CD14-positive monocyte (primary cell): ENCODE results near the gene ARHGEF10L. TPM values are rescaled to one million over a fixed set of nuclear protein-coding genes. Genes with fewer than 3 reads are reported as not detected.

ENCODE experiments used
- DNase-seq, 3 donors: peaks; one replicate each; pipeline ENCODE4 v3.0.0-alpha.2; 2011 to 2022
- H2AFZ ChIP-seq: 2 replicates; pipeline ENCODE4 v1.6.0; 2012; ENCODE audit warnings: mild to moderate bottlenecking, low read depth, low read length, inconsistent platforms; ENCODE audit not compliant: insufficient read depth, poor library complexity, severe bottlenecking
- H3K27ac ChIP-seq, 2 donors: 1 replicate in 1 of 2; 2 replicates in 1 of 2; pipeline ENCODE4 v1.5.1; 2012 to 2013; ENCODE audit warnings: low read length in 2 of 2, control low read depth in 1 of 2, inconsistent platforms in 1 of 2, low read depth in 1 of 2, mild to moderate bottlenecking in 1 of 2
- H3K27me3 ChIP-seq, 2 donors: one replicate each; pipeline versions ENCODE4 v1.6.0 to v1.6.1; 2011 to 2013; ENCODE audit warnings: low read length in 2 of 2; ENCODE audit not compliant: control insufficient read depth in 2 of 2, insufficient read depth in 2 of 2
- H3K36me3 ChIP-seq, 2 donors: replicated peaks in 1 of 2; 1 replicate in 1 of 2; 2 replicates in 1 of 2; pipeline versions ENCODE4 v1.5.1 to v1.6.1; 2012 to 2013; ENCODE audit warnings: low read length in 2 of 2, control low read depth in 1 of 2, inconsistent platforms in 1 of 2, mild to moderate bottlenecking in 1 of 2; ENCODE audit not compliant: insufficient read depth in 2 of 2, control insufficient read depth in 1 of 2
- H3K4me1 ChIP-seq, 2 donors: 1 replicate in 1 of 2; 2 replicates in 1 of 2; pipeline versions ENCODE4 v1.5.1 to v1.6.1; 2012 to 2013; ENCODE audit warnings: low read length in 2 of 2, control low read depth in 1 of 2, inconsistent platforms in 1 of 2, mild to moderate bottlenecking in 1 of 2, moderate library complexity in 1 of 2; ENCODE audit not compliant: insufficient read depth in 2 of 2, control insufficient read depth in 1 of 2
- H3K4me2 ChIP-seq: replicated peaks from 2 replicates; pipeline ENCODE3; 2012; ENCODE audit warnings: low read length, moderate library complexity, mild to moderate bottlenecking; ENCODE audit not compliant: poor library complexity, severe bottlenecking; ENCODE audit errors: extremely low read depth
- H3K4me3 ChIP-seq, 3 experiments: fragments of 200-600 bp in 1 of 3; sonication (generic) in 1 of 3; replicated peaks in 1 of 3; 1 replicate in 2 of 3; 2 replicates in 1 of 3; pipeline ENCODE4 v1.5.1; 2011 to 2013; ENCODE audit warnings: low read length in 3 of 3, mild to moderate bottlenecking in 3 of 3, control low read depth in 2 of 3, low read depth in 2 of 3, inconsistent platforms in 1 of 3, moderate library complexity in 1 of 3
- H3K79me2 ChIP-seq: 2 replicates; pipeline ENCODE4 v1.6.0; 2012; ENCODE audit warnings: mild to moderate bottlenecking, control low read depth, inconsistent platforms, low read length, moderate library complexity; ENCODE audit not compliant: insufficient read depth
- H3K9ac ChIP-seq: 2 replicates; pipeline ENCODE4 v1.6.0; 2017; ENCODE audit warnings: low read length, mild to moderate bottlenecking; ENCODE audit not compliant: insufficient read depth, poor library complexity, severe bottlenecking
- H3K9me3 ChIP-seq, 2 donors: replicated peaks in 1 of 2; 1 replicate in 1 of 2; 2 replicates in 1 of 2; pipeline versions ENCODE4 v1.5.1 to v1.6.1; 2012 to 2013; ENCODE audit warnings: low read length in 2 of 2, control low read depth in 1 of 2; ENCODE audit not compliant: control insufficient read depth in 1 of 2, insufficient read depth in 1 of 2
- H4K20me1 ChIP-seq: 2 replicates; pipeline ENCODE4 v1.6.0; 2012; ENCODE audit warnings: mild to moderate bottlenecking, low read length, control low read depth, moderate library complexity; ENCODE audit not compliant: insufficient read depth
- H3K27ac Mint-ChIP-seq, 7 donors: one replicate each; pipeline ENCODE4 v1.8.0; 2020; ENCODE audit warnings: mild to moderate bottlenecking in 7 of 7, mixed read lengths in 7 of 7, moderate library complexity in 6 of 7, inconsistent platforms in 2 of 7
- H3K27me3 Mint-ChIP-seq, 3 donors: one replicate each; pipeline ENCODE4 v1.8.0; 2021 to 2022; ENCODE audit warnings: low read depth in 3 of 3, mild to moderate bottlenecking in 3 of 3, mixed read lengths in 3 of 3, moderate library complexity in 3 of 3, inconsistent platforms in 1 of 3
- H3K36me3 Mint-ChIP-seq, 2 donors: one replicate each; pipeline ENCODE4 v1.8.0; 2020; ENCODE audit warnings: mixed read lengths in 2 of 2, inconsistent platforms in 1 of 2, mild to moderate bottlenecking in 1 of 2
- H3K4me1 Mint-ChIP-seq: one replicate; pipeline ENCODE4 v1.8.0; 2020; ENCODE audit warnings: mild to moderate bottlenecking, mixed read lengths
- H3K4me3 Mint-ChIP-seq, 2 donors: one replicate each; pipeline ENCODE4 v1.8.0; 2020; ENCODE audit warnings: mild to moderate bottlenecking in 2 of 2, mixed read lengths in 2 of 2, moderate library complexity in 1 of 2
- H3K9me3 Mint-ChIP-seq, 7 donors: one replicate each; pipeline ENCODE4 v1.8.0; 2020 to 2022; ENCODE audit warnings: mixed read lengths in 7 of 7, mild to moderate bottlenecking in 6 of 7, moderate library complexity in 6 of 7, inconsistent platforms in 2 of 7
- CTCF ChIP-seq: fragments of 200-600 bp; IDR thresholded peaks from one replicate; pipeline ENCODE4 v1.8.0; 2022; ENCODE audit warnings: antibody characterized with exemption, mild to moderate bottlenecking
- WGBS: methylation state at CpG from one replicate; pipeline ENCODE4 v1.1.5; 2013; ENCODE audit warnings: missing lambda C conversion rate; ENCODE audit not compliant: insufficient coverage; 5-methylcytosine and 5-hydroxymethylcytosine counted together
- intact Hi-C, 2 donors: fragments of 100-400 bp; cut with micrococcal nuclease; formaldehyde crosslinking; loops; one replicate each; pipeline versions ENCODE4 v1.15.0 to v1.15.1; 2023
- polyA plus RNA-seq, 3 donors: library from polyadenylated mRNA; depleted of rRNA in 1 of 3; unstranded in 2 of 3; stranded (reverse) in 1 of 3; fragments of 300-500 nt in 2 of 3; fragments of >200 nt in 1 of 3; fragmentation: Illumina TruSeq in 2 of 3; gene quantifications; 1 replicate in 2 of 3; 2 replicates in 1 of 3; pipeline ENCODE4 v1.2.3, GENCODE V29; 2012 to 2021

ARHGEF10L gene
- polyA plus RNA-seq, 3 donors, result 20.7 to 95.7 (median 23.7) TPM

GRCh38 chr1:17515902-17516301 is 23.6 kb upstream of the ARHGEF10L start:
- Histone ChIP-seq H2AFZ (peak overlapping the region; percentile 59), H3K9me3 (no peaks in the 10 kb centered on the region), H4K20me1 (no peaks in the 10 kb centered on the region), H3K9ac (no peak overlapping the region), H3K36me3 (no peaks in the 10 kb centered on the region), H3K27ac (no peak overlapping the region), H3K4me1 (peaks cover 8 to 10% of the 10 kb centered on the region in 2 donors), H3K79me2 (no peaks in the 10 kb centered on the region), H3K27me3 (peaks cover 0 to 9% of the 10 kb centered on the region in 2 donors), H3K4me3 (no peak overlapping the region), H3K4me2 (no peak overlapping the region)
- Mint-ChIP-seq H3K4me1 (peaks cover 13% of the 10 kb centered on the region), H3K9me3 (peaks cover 0 to 3% (median 0%) of the 10 kb centered on the region in 7 donors), H3K36me3 (no peaks in the 10 kb centered on the region), H3K27ac (no peak overlapping the region), H3K27me3 (peaks cover 19 to 55% (median 31%) of the 10 kb centered on the region in 3 donors), H3K4me3 (no peak overlapping the region)
- no peak for TF ChIP-seq CTCF
- no peak for DNase-seq
- WGBS, result 67% methylated on average over 1 of the region's 5 CpGs
- intact Hi-C loops, result no loop called here

GRCh38 chr1:17516303-17517214 is 22.9 kb upstream of the ARHGEF10L start:
- DNase-seq, result no peak
- Histone ChIP-seq H3K4me3 (no peak overlapping the region), H2AFZ (peak overlapping the region; percentile 59), H3K27me3 (peaks cover 0 to 12% of the 10 kb centered on the region in 2 donors), H3K36me3 (no peaks in the 10 kb centered on the region), H3K4me2 (no peak overlapping the region), H3K9me3 (no peaks in the 10 kb centered on the region), H3K4me1 (peaks cover 8 to 10% of the 10 kb centered on the region in 2 donors), H3K27ac (no peak overlapping the region), H3K9ac (no peak overlapping the region), H4K20me1 (no peaks in the 10 kb centered on the region), H3K79me2 (no peaks in the 10 kb centered on the region)
- no peaks in the 10 kb centered on the region for H3K36me3 Mint-ChIP-seq
- no peak overlapping the region for H3K27ac Mint-ChIP-seq
- peaks cover 23 to 61% (median 37%) of the 10 kb centered on the region in 3 donors for H3K27me3 Mint-ChIP-seq
- H3K4me1 Mint-ChIP-seq, result peaks cover 13% of the 10 kb centered on the region
- peaks cover 0 to 3% (median 0%) of the 10 kb centered on the region in 7 donors for H3K9me3 Mint-ChIP-seq
- no peak for TF ChIP-seq CTCF
- peak overlapping the region in 1 of 2 donors; percentile 55 for H3K4me3 Mint-ChIP-seq
- 41% methylated on average over 6 of the region's 13 CpGs for WGBS
- intact Hi-C loops, result no loop called here
